Activated CD8-positive, alpha-beta memory T cell treated with anti-CD3 and anti-CD28 coated beads for 1 hour (primary cell): Measurements from ENCODE around the gene HIVEP1.

Experiments used
- DNase-seq, 2 donors: peaks; one replicate each; pipeline ENCODE4 v3.0.0-alpha.2; 2020; ENCODE audit warnings: low read depth in 1 of 2; ENCODE audit errors: extremely low read depth in 1 of 2

HIVEP1 gene

GRCh38 chr6:12012038-12012557 is at the start of gene HIVEP1:
Gene HIVEP1 (plus strand): TSS chr6:12012312. CDS start chr6:12015629, 3,317 bp downstream.
- no peak for DNase-seq

GRCh38 chr6:11963756-11964500 is 48.2 kb upstream of the HIVEP1 start:
- DNase-seq: no peak

GRCh38 chr6:11964729-11965335 is 47.3 kb upstream of the HIVEP1 start:
- DNase-seq: no peak

- DNase-seq: no peak
These were observed 46.6 kb upstream of the HIVEP1 start for GRCh38 chr6:11965499-11965898.

GRCh38 chr6:11968241-11968806 is 43.8 kb upstream of the HIVEP1 start:
- no peak for DNase-seq

GRCh38 chr6:11969092-11969491 is 43.0 kb upstream of the HIVEP1 start:
- no peak for DNase-seq

- DNase-seq: no peak
These were observed 42.0 kb upstream of the HIVEP1 start for GRCh38 chr6:11970114-11970513.

- no peak for DNase-seq
These were observed 41.0 kb upstream of the HIVEP1 start for GRCh38 chr6:11971154-11971553.

GRCh38 chr6:11972270-11972669 is 39.8 kb upstream of the HIVEP1 start:
- DNase-seq: no peak

GRCh38 chr6:11972806-11973205 is 39.3 kb upstream of the HIVEP1 start:
- DNase-seq: no peak

GRCh38 chr6:11973238-11973637 is 38.9 kb upstream of the HIVEP1 start:
- no peak for DNase-seq

- no peak for DNase-seq
These were observed 38.0 kb upstream of the HIVEP1 start for GRCh38 chr6:11974089-11974488.

- peak in 1 of 2 donors; percentile 1 for DNase-seq
These were observed 36.6 kb upstream of the HIVEP1 start for GRCh38 chr6:11975353-11975977.

- DNase-seq: no peak
These were observed 35.6 kb upstream of the HIVEP1 start for GRCh38 chr6:11976489-11976888.

- no peak for DNase-seq
These were observed 34.9 kb upstream of the HIVEP1 start for GRCh38 chr6:11977193-11977592.

- DNase-seq: no peak
These were observed 34.4 kb upstream of the HIVEP1 start for GRCh38 chr6:11977738-11978137.

GRCh38 chr6:11978169-11978987 is 33.7 kb upstream of the HIVEP1 start:
- DNase-seq: no peak

GRCh38 chr6:11979866-11980265 is 32.2 kb upstream of the HIVEP1 start:
- DNase-seq: no peak

- no peak for DNase-seq
These were observed 28.8 kb upstream of the HIVEP1 start for GRCh38 chr6:11983306-11983705.

- DNase-seq: no peak
These were observed 24.7 kb upstream of the HIVEP1 start for GRCh38 chr6:11987386-11987785.

- no peak for DNase-seq
These were observed 22.7 kb upstream of the HIVEP1 start for GRCh38 chr6:11989386-11989785.
